GM21423 (cell line): ENCODE measurements around the gene CPTP.

Source experiments
- ATAC-seq: cut with Tn5 transposase; IDR thresholded peaks from one replicate; pipeline ENCODE4 v1.9.1; 2021; ENCODE audit warnings: mild to moderate bottlenecking, moderate library complexity; ENCODE audit not compliant: unreplicated experiment

Gene CPTP

GRCh38 chr1:1347026-1347595 is 22.5 kb downstream of the CPTP start:
- no peak for ATAC-seq

GRCh38 chr1:1347663-1348419 is 23.2 kb downstream of the CPTP start:
- no peak for ATAC-seq

GRCh38 chr1:1348420-1349255 is 24.0 kb downstream of the CPTP start:
- ATAC-seq, result peak; percentile 32

- ATAC-seq, result peak; percentile 64
Measured at GRCh38 chr1:1349256-1350012, 24.8 kb downstream of the CPTP start, which contains the start of gene DVL1. TSS of gene DVL1 (minus strand) at chr1:1349418. CDS start at chr1:1349065, 353 bp downstream.

- no peak for ATAC-seq
Measured at GRCh38 chr1:1351511-1352427, 27.2 kb downstream of the CPTP start.

GRCh38 chr1:1352786-1353388 is 28.3 kb downstream of the CPTP start:
- no peak for ATAC-seq

- ATAC-seq, result no peak
Measured at GRCh38 chr1:1353389-1354151, 29.0 kb downstream of the CPTP start.

- no peak for ATAC-seq
Measured at GRCh38 chr1:1354271-1355247, 30.0 kb downstream of the CPTP start.

GRCh38 chr1:1355416-1355815 is 30.8 kb downstream of the CPTP start:
- ATAC-seq, result no peak

GRCh38 chr1:1356166-1356795 is 31.7 kb downstream of the CPTP start:
- no peak for ATAC-seq

- no peak for ATAC-seq
Measured at GRCh38 chr1:1356796-1357401, 32.3 kb downstream of the CPTP start.

GRCh38 chr1:1357871-1358432 is 33.4 kb downstream of the CPTP start:
- ATAC-seq, result no peak

- no peak for ATAC-seq
Measured at GRCh38 chr1:1358433-1359271, 34.0 kb downstream of the CPTP start, which contains the start of gene MXRA8. TSS of gene MXRA8 (minus strand) at chr1:1358555. CDS start at chr1:1358504, 51 bp downstream.

- no peak for ATAC-seq
Measured at GRCh38 chr1:1359308-1359663, 34.7 kb downstream of the CPTP start.

- ATAC-seq, result no peak
Measured at GRCh38 chr1:1359664-1360468, 35.3 kb downstream of the CPTP start.
